KOPT-K1 (cell line): ENCODE results near the gene AOPEP.
"Not testable (repeated sequence)": the region's sequence is repeated elsewhere in the genome, so short reads cannot be mapped to it uniquely, and the experiment has no call there.

Experiments used
- H3K27ac ChIP-seq: fragments of 200-600 bp; sonication (generic); 2 replicates; pipeline ENCODE4 v1.5.1; 2016; ENCODE audit warnings: antibody characterized with exemption, mild to moderate bottlenecking, low read depth, low read length; ENCODE audit not compliant: poor library complexity, severe bottlenecking
- H3K36me3 ChIP-seq: fragments of 200-600 bp; sonication (generic); 2 replicates; pipeline ENCODE4 v1.5.1; 2017; ENCODE audit warnings: antibody characterized with exemption, mild to moderate bottlenecking, low read length, moderate library complexity; ENCODE audit not compliant: insufficient read depth
- H3K9me3 ChIP-seq: fragments of 200-600 bp; sonication (generic); 2 replicates; pipeline ENCODE4 v1.5.1; 2017; ENCODE audit warnings: antibody characterized with exemption, low read length, mild to moderate bottlenecking; ENCODE audit not compliant: insufficient read depth, poor library complexity, severe bottlenecking

AOPEP gene

GRCh38 chr9:94956731-94957130 is 230.2 kb downstream of the AOPEP start:
- H3K27ac ChIP-seq, result no peak overlapping the region
- H3K36me3 ChIP-seq, result no peaks in the 10 kb centered on the region

GRCh38 chr9:94960964-94961363 is 234.5 kb downstream of the AOPEP start:
- H3K27ac ChIP-seq, result no peak overlapping the region
- no peaks in the 10 kb centered on the region for H3K36me3 ChIP-seq
- no peaks in the 10 kb centered on the region for H3K9me3 ChIP-seq

More at GRCh38 chr9:94956731-94957130, 230.2 kb downstream of the AOPEP start:
- no peaks in the 10 kb centered on the region for H3K9me3 ChIP-seq

GRCh38 chr9:94961870-94962269 is 235.4 kb downstream of the AOPEP start:
- H3K36me3 ChIP-seq, result no peaks in the 10 kb centered on the region
- H3K9me3 ChIP-seq, result no peaks in the 10 kb centered on the region

GRCh38 chr9:94965631-94966030 is 239.1 kb downstream of the AOPEP start:
- H3K27ac ChIP-seq, H3K36me3 ChIP-seq: not testable (repeated sequence)

More at GRCh38 chr9:94961870-94962269, 235.4 kb downstream of the AOPEP start:
- H3K27ac ChIP-seq, result no peak overlapping the region

GRCh38 chr9:94966046-94966445 is 239.5 kb downstream of the AOPEP start:
- H3K36me3 ChIP-seq, H3K27ac ChIP-seq, H3K9me3 ChIP-seq: not testable (repeated sequence)

More at GRCh38 chr9:94965631-94966030, 239.1 kb downstream of the AOPEP start:
- H3K9me3 ChIP-seq, result not testable (repeated sequence)

- H3K36me3 ChIP-seq, result no peaks in the 10 kb centered on the region
- H3K9me3 ChIP-seq, result no peaks in the 10 kb centered on the region
- no peak overlapping the region for H3K27ac ChIP-seq
These were observed 241.0 kb downstream of the AOPEP start for GRCh38 chr9:94967482-94967881.

GRCh38 chr9:94971378-94972131 is 245.1 kb downstream of the AOPEP start:
- H3K27ac ChIP-seq, result no peak overlapping the region
- H3K36me3 ChIP-seq, result no peaks in the 10 kb centered on the region
- H3K9me3 ChIP-seq, result no peaks in the 10 kb centered on the region

GRCh38 chr9:94973451-94973941 is 247.0 kb downstream of the AOPEP start:
- no peak overlapping the region for H3K27ac ChIP-seq
- H3K9me3 ChIP-seq, result no peaks in the 10 kb centered on the region
- H3K36me3 ChIP-seq, result no peaks in the 10 kb centered on the region

- H3K36me3 ChIP-seq, result no peaks in the 10 kb centered on the region
- H3K27ac ChIP-seq, result no peak overlapping the region
- H3K9me3 ChIP-seq, result no peaks in the 10 kb centered on the region
These were observed 247.8 kb downstream of the AOPEP start for GRCh38 chr9:94974154-94974879.

- Histone ChIP-seq H3K36me3 (no peaks in the 10 kb centered on the region), H3K27ac (no peak overlapping the region), H3K9me3 (no peaks in the 10 kb centered on the region)
These were observed 249.0 kb downstream of the AOPEP start for GRCh38 chr9:94975480-94975879.

GRCh38 chr9:94976077-94976476 is 249.6 kb downstream of the AOPEP start:
- Histone ChIP-seq H3K27ac (no peak overlapping the region), H3K9me3 (no peaks in the 10 kb centered on the region)

GRCh38 chr9:94977416-94977815 is 250.9 kb downstream of the AOPEP start:
- Histone ChIP-seq H3K27ac (no peak overlapping the region), H3K9me3 (no peaks in the 10 kb centered on the region), H3K36me3 (no peaks in the 10 kb centered on the region)

More at GRCh38 chr9:94976077-94976476, 249.6 kb downstream of the AOPEP start:
- H3K36me3 ChIP-seq, result no peaks in the 10 kb centered on the region

- no peaks in the 10 kb centered on the region for H3K9me3 ChIP-seq
- H3K27ac ChIP-seq, result no peak overlapping the region
- no peaks in the 10 kb centered on the region for H3K36me3 ChIP-seq
These were observed 253.5 kb downstream of the AOPEP start for GRCh38 chr9:94979904-94980507.

GRCh38 chr9:94980947-94981722 is 254.6 kb downstream of the AOPEP start:
- Histone ChIP-seq H3K9me3 (no peaks in the 10 kb centered on the region), H3K27ac (no peak overlapping the region), H3K36me3 (no peaks in the 10 kb centered on the region)

GRCh38 chr9:94981723-94982090 is 255.2 kb downstream of the AOPEP start:
- H3K36me3 ChIP-seq, result no peaks in the 10 kb centered on the region
- H3K27ac ChIP-seq, result no peak overlapping the region
- H3K9me3 ChIP-seq, result no peaks in the 10 kb centered on the region
